ENCODE measurements around the gene ANKS1A. TPM values are rescaled to one million over a fixed set of nuclear protein-coding genes. Genes with fewer than 3 reads are reported as not detected.

Gene ANKS1A
- polyA plus RNA-seq, 1 of the 3 experiments (the other 2 are of a cell fraction), result 7.6 TPM

- Histone ChIP-seq H2AFZ (ENCODE audit: low read depth) (no peak overlapping the region), H3K9me2 (no peaks in the 10 kb centered on the region), H3K36me3 (replicated peaks in 1 of 2; ENCODE audit: control insufficient read depth in 1 of 2, insufficient read depth in 2 of 2, low read length in 1 of 2) (no peaks in the 10 kb centered on the region), H4K20me1 (ENCODE audit: insufficient read depth) (no peaks in the 10 kb centered on the region), H3K9me3 (no peaks in the 10 kb centered on the region), H3K4me2 (no peak overlapping the region), H3K4me1 (ENCODE audit: control insufficient read depth in 1 of 2, insufficient read depth in 2 of 2, low read depth in 1 of 2, low read length in 1 of 2) (no peaks in the 10 kb centered on the region), H3F3A (replicated peaks; ENCODE audit: insufficient read depth) (no peaks in the 10 kb centered on the region), H3K27ac (ENCODE audit: low read depth in 2 of 2, low read length in 1 of 2) (no peak overlapping the region), H3K4me3 (ENCODE audit: low read depth in 2 of 2, low read length in 1 of 2) (no peak overlapping the region), H3K79me2 (ENCODE audit: insufficient read depth) (no peaks in the 10 kb centered on the region), H3K9ac (no peak overlapping the region), H3K27me3 (ENCODE audit: insufficient read depth) (no peaks in the 10 kb centered on the region; the same call in 1 of the 2 replicates)
- 37% methylated on average over 3 of the region's 4 CpGs for WGBS (ENCODE audit: low lambda C conversion rate)
- POLR2A ChIA-PET, result no interaction called here
- CTCF ChIA-PET, result interaction anchor here (1.0 to 3.9 kb wide), 5 partner anchors 12 to 142 kb away, joined by 3 to 23 read pairs (median 5); no protein-coding TSS in a partner anchor
- TF ChIP-seq GATA2 (CRISPR knock-in tag; IDR thresholded peaks at IDR 0.05), result no peak
- TF ChIP-seq PBX3 (IDR thresholded peaks at IDR 0.05), result no peak
- TF ChIP-seq RCOR1 (IDR thresholded peaks at IDR 0.05; ENCODE audit: low read length), result no peak
- no peak for TF ChIP-seq REST (IDR thresholded peaks at IDR 0.05; ENCODE audit: low read depth, low read length)
- TF ChIP-seq TCF12 (IDR thresholded peaks at IDR 0.05), result no peak
- no peak for TF ChIP-seq RAD21 (IDR thresholded peaks at IDR 0.05; ENCODE audit: low read length)
- no peak for TF ChIP-seq CHD2 (IDR thresholded peaks at IDR 0.05; ENCODE audit: low read length, partially characterized antibody)
- TF ChIP-seq MXI1 (IDR thresholded peaks at IDR 0.05; ENCODE audit: low read depth, low read length), result no peak
- TF ChIP-seq ELF1 (IDR thresholded peaks at IDR 0.05), result no peak
- TF ChIP-seq CTCF (IDR thresholded peaks at IDR 0.05), result no peak
- TF ChIP-seq EP300 (IDR thresholded peaks at IDR 0.05; ENCODE audit: borderline replicate concordance in 1 of 2, low read depth in 1 of 2, low read length in 1 of 2), result no peak
- no peak for TF ChIP-seq FOSL2 (IDR thresholded peaks at IDR 0.05; ENCODE audit: borderline replicate concordance, low read depth)
- no peak for TF ChIP-seq FOXJ3 (CRISPR knock-in tag; IDR thresholded peaks at IDR 0.05)
- no peak for TF ChIP-seq SMC3 (IDR thresholded peaks at IDR 0.05; ENCODE audit: low read depth, low read length)
- TF ChIP-seq ZBTB33 (IDR thresholded peaks at IDR 0.05; ENCODE audit: borderline replicate concordance, low read depth), result no peak
- TF ChIP-seq RXRA (IDR thresholded peaks at IDR 0.05; ENCODE audit: borderline replicate concordance, low read depth), result no peak
- no peak for TF ChIP-seq POLR2AphosphoS5 (IDR thresholded peaks at IDR 0.05; ENCODE audit: low read depth, low read length)
- no peak for DNase-seq
These were observed 239.0 kb downstream of the ANKS1A start for GRCh38 chr6:35128042-35128441.
